GM12865 (cell line): Measurements from ENCODE around the gene ZNF189.

Source experiments
- DNase-seq: peaks from one replicate; pipeline ENCODE4 v3.0.0; 2010; ENCODE audit warnings: low read depth
- H3K4me3 ChIP-seq: 2 replicates; pipeline ENCODE4 v1.5.1; 2011; ENCODE audit warnings: mild to moderate bottlenecking, low read depth, low read length, control low read depth
- TF ChIP-seq, protein P1 (sequence below): IDR thresholded peaks from 2 replicates; pipeline ENCODE4 v1.5.1; 2011; ENCODE audit warnings: low read length, control low read depth, low read depth, inconsistent platforms; ENCODE audit not compliant: insufficient read depth; ENCODE audit errors: missing control alignments

Gene ZNF189

GRCh38 chr9:101448680-101449070 is 50.0 kb downstream of the ZNF189 start:
- no peak for DNase-seq
- no peak overlapping the region for H3K4me3 ChIP-seq

DNA sequence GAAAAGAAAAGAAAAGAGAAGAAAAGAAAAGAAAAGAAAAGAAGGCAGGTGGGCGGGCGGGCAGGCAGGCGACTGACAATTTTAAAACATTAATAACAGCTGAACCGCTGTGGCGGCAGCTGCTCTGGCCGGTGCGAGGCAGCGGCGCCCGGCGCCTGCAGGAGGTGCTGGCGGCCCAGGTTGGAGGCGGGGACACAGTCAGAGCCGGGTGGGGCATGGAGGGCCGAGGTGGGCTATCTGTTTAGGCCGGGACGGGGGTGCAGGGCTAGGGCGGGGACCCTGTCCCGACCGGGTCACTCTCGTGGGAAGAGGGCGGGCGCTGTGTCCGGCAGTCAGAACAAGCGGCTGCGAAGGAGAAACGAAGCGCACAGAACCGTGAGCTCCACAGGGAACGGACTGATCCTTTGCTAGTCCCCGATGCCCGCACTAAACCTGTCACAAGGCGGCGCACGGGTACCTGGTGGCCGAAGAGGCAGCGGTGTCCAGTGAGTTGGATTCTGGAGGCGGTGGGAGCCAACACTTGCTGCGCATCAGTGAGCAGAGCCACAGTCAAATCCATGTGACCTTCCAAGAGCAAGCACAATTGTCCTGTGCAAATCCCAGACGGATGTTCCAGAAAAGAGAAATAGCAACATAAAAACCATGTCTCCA is 50.5 kb downstream of the ZNF189 start:
- DNase-seq = peak; percentile 60
- TF ChIP-seq, protein P1, sequence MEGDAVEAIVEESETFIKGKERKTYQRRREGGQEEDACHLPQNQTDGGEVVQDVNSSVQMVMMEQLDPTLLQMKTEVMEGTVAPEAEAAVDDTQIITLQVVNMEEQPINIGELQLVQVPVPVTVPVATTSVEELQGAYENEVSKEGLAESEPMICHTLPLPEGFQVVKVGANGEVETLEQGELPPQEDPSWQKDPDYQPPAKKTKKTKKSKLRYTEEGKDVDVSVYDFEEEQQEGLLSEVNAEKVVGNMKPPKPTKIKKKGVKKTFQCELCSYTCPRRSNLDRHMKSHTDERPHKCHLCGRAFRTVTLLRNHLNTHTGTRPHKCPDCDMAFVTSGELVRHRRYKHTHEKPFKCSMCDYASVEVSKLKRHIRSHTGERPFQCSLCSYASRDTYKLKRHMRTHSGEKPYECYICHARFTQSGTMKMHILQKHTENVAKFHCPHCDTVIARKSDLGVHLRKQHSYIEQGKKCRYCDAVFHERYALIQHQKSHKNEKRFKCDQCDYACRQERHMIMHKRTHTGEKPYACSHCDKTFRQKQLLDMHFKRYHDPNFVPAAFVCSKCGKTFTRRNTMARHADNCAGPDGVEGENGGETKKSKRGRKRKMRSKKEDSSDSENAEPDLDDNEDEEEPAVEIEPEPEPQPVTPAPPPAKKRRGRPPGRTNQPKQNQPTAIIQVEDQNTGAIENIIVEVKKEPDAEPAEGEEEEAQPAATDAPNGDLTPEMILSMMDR = peak; percentile 51
- H3K4me3 ChIP-seq = peak overlapping the region; percentile 30

More at GRCh38 chr9:101448680-101449070, 50.0 kb downstream of the ZNF189 start:
- TF ChIP-seq, protein P1 = no peak

DNA sequence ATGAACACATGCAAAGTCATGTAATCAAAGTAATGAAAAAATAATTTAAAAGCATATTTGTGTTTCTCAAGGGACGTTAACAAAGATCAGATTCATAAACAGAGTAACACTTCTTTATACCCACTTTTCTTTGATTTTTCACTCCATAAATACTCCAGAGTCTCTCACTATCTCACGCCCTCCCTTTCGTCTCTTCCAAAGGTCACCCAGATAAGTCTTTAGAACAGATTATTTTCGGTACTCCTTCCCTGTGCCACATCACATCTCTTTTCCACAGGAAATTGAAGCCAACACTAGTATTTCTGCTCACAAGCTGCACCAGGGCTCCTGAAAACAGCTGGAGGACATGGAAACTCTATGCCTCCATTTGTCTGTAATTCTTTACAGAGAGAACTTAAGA is 52.3 kb downstream of the ZNF189 start:
- no peak for DNase-seq
- TF ChIP-seq, protein P1 = no peak

DNA sequence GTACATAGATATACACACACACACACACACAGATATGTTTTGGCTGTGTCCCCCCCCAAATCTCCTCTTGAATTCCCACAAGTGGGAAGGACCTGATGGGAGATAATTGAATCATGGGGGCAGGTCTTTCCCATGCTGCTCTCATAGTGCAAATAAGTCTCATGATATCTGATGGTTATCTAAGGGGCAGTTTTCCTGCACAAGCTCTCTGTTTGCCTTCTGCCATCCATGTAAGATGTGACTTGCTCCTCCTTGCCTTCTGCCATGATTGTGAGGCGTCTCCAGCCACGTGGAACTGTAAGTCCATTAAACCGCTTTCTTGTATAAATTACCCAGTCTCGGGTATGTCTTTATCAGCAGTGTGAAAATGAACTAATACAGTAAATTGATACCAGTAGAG is 52.8 kb downstream of the ZNF189 start:
- TF ChIP-seq, protein P1 = no peak
- no peak overlapping the region for H3K4me3 ChIP-seq
- no peak for DNase-seq

More for the DNA sequence above, 52.3 kb downstream of the ZNF189 start:
- H3K4me3 ChIP-seq = no peak overlapping the region

DNA sequence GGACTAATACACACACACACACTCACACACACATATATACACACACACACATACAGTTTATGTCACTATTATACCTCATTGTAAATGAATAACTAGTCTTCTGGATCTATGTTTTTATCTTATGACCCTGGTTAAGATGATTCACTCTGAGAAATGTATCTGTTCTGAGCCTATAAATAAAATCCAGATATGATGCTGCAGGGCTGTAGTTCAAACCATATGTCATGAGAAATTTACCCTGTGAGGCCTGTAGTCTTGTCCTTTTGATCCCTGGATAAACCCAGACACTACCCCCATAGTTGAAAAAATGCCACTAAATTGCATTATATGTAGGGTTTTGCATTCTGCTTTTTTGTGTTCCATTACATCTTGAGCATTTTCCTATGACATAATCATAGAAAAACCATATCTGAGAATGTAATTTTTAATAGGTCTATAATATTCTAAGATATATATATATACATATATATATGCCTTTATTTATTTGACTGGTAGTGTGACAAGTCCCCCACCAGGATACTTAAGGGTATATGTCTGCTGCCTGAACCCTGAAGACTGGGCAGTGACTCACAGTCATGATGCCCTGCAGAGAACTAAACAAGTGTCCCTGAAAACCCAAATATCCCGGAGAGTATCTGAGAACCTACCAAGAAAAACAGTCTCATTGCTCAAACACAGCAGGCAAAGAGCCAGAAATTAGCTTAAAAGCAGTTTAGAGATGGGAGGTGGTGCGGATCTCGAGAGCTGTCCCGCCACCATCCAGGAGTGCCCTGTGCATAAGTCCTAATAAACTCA is 55.3 kb downstream of the ZNF189 start:
- no peak overlapping the region for H3K4me3 ChIP-seq
- TF ChIP-seq, protein P1 = no peak
- DNase-seq = no peak

DNA sequence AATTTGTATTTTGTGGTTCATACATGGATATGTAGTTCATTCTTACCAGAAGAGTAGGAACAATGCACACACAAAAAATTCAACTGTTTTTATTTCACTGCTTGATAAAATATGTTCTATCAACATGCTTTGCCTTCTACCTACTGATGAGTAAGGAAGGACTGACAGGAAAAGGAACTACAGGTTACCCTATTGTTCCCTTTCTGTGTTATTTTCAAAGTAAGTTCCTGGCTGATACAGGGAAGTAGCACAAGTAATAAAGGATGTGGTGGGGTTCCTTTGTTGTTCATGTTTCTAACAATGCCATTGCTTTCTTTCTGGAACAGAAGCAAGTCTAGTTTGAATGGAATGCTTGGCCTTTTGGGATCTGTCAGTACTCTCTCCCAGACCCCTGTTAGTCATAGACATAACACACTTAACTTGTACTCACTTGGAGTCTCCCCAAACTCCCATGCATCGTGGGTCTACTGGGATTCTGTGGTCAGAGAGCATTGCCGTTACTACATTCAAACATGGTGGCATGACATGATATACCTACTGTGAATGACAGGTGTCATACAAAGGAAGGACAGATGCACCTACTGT is 57.1 kb downstream of the ZNF189 start:
- DNase-seq = no peak
- TF ChIP-seq, protein P1 = no peak
- no peak overlapping the region for H3K4me3 ChIP-seq
